Measurements from ENCODE around the gene FBXL3. TPM values are rescaled to one million over a fixed set of nuclear protein-coding genes. Genes with fewer than 3 reads are reported as not detected.

The FBXL3 gene
- total RNA-seq, 1 donor from 2014 or later: 25.5 TPM

- Histone ChIP-seq H3F3A (ENCODE audit: low read depth) (peaks cover 7% of the 10 kb centered on the region), H3K9ac (no peak overlapping the region), H3K4me2 (peak overlapping the region; percentile 94), H3K79me2 (ENCODE audit: low read depth) (peaks cover 22% of the 10 kb centered on the region), H3K9me3 (ENCODE audit: low read depth) (no peaks in the 10 kb centered on the region), H3K27me3 (no peaks in the 10 kb centered on the region), H4K20me1 (ENCODE audit: low read depth) (no peaks in the 10 kb centered on the region), H3K36me3 (no peaks in the 10 kb centered on the region), H3K27ac (no peak overlapping the region), H3K4me1 (peaks cover 8% of the 10 kb centered on the region), H2AFZ (replicated peaks) (no peak overlapping the region), H3K4me3 (peak overlapping the region; percentile 83)
- no peak for TF ChIP-seq EZH2phosphoT487 (IDR thresholded peaks at IDR 0.05)
- no peak for DNase-seq (ENCODE audit: low spot score)
- H3K4me3 Mint-ChIP-seq: peak overlapping the region; percentile 98
- H3K27ac Mint-ChIP-seq: no peak overlapping the region
- peaks cover 17% of the 10 kb centered on the region for H3K4me1 Mint-ChIP-seq
- peaks cover 3% of the 10 kb centered on the region for H3K27me3 Mint-ChIP-seq (ENCODE audit: insufficient read depth, low read depth)
- H3K9me3 Mint-ChIP-seq: no peaks in the 10 kb centered on the region
- peaks cover 18% of the 10 kb centered on the region for H3K36me3 Mint-ChIP-seq
Observed at GRCh38 chr13:76993473-76993872, 33.5 kb downstream of the FBXL3 start.

- no peaks in the 10 kb centered on the region for H3K27me3 ChIP-seq
- no peak overlapping the region for H3K27ac Mint-ChIP-seq
- peak overlapping the region; percentile 54 for H3K9ac ChIP-seq
- no peaks in the 10 kb centered on the region for H3K36me3 ChIP-seq
- no peaks in the 10 kb centered on the region for H3K9me3 ChIP-seq (ENCODE audit: low read depth)
- H3K36me3 Mint-ChIP-seq: peaks cover 15% of the 10 kb centered on the region
- no peaks in the 10 kb centered on the region for H3K9me3 Mint-ChIP-seq
- DNase-seq (ENCODE audit: low spot score): no peak
- no peak for TF ChIP-seq EZH2 (IDR thresholded peaks at IDR 0.05)
- TF ChIP-seq CTCF (IDR thresholded peaks at IDR 0.05): no peak
- TF ChIP-seq EZH2phosphoT487 (IDR thresholded peaks at IDR 0.05): no peak
- H4K20me1 ChIP-seq (ENCODE audit: low read depth): no peaks in the 10 kb centered on the region
- peaks cover 3% of the 10 kb centered on the region for H3K27me3 Mint-ChIP-seq (ENCODE audit: insufficient read depth, low read depth)
- peak overlapping the region; percentile 94 for H3K4me2 ChIP-seq
- peak overlapping the region; percentile 98 for H3K4me3 Mint-ChIP-seq
- H3K4me1 ChIP-seq: peaks cover 8% of the 10 kb centered on the region
- H2AFZ ChIP-seq (replicated peaks): no peak overlapping the region
- H3K4me1 Mint-ChIP-seq: peaks cover 17% of the 10 kb centered on the region
- H3F3A ChIP-seq (ENCODE audit: low read depth): peaks cover 7% of the 10 kb centered on the region
- peak overlapping the region; percentile 83 for H3K4me3 ChIP-seq
- no peak overlapping the region for H3K27ac ChIP-seq
- peaks cover 22% of the 10 kb centered on the region for H3K79me2 ChIP-seq (ENCODE audit: low read depth)
Observed at GRCh38 chr13:76993021-76993420, 33.9 kb downstream of the FBXL3 start.

- no peaks in the 10 kb centered on the region for H3K36me3 ChIP-seq
- DNase-seq (ENCODE audit: low spot score): peak; percentile 60
Observed at GRCh38 chr13:76992548-76993001, 34.4 kb downstream of the FBXL3 start.

More at GRCh38 chr13:76992548-76993001, 34.4 kb downstream of the FBXL3 start:
- H3K9me3 Mint-ChIP-seq: no peaks in the 10 kb centered on the region
- Histone ChIP-seq H4K20me1 (ENCODE audit: low read depth) (no peaks in the 10 kb centered on the region), H2AFZ (replicated peaks) (peak overlapping the region; percentile 83), H3F3A (ENCODE audit: low read depth) (peaks cover 7% of the 10 kb centered on the region), H3K9ac (peak overlapping the region; percentile 54), H3K4me2 (peak overlapping the region; percentile 94), H3K4me1 (peaks cover 8% of the 10 kb centered on the region), H3K27ac (peak overlapping the region; percentile 49), H3K9me3 (ENCODE audit: low read depth) (no peaks in the 10 kb centered on the region), H3K79me2 (ENCODE audit: low read depth) (peaks cover 22% of the 10 kb centered on the region), H3K4me3 (peak overlapping the region; percentile 83), H3K27me3 (no peaks in the 10 kb centered on the region)
- peaks cover 3% of the 10 kb centered on the region for H3K27me3 Mint-ChIP-seq (ENCODE audit: insufficient read depth, low read depth)
- H3K4me3 Mint-ChIP-seq: peak overlapping the region; percentile 98
- peaks cover 17% of the 10 kb centered on the region for H3K4me1 Mint-ChIP-seq
- peaks cover 11% of the 10 kb centered on the region for H3K36me3 Mint-ChIP-seq
- no peak for TF ChIP-seq EZH2phosphoT487 (IDR thresholded peaks at IDR 0.05)
- peak; percentile 26 for TF ChIP-seq EZH2 (IDR thresholded peaks at IDR 0.05)
- no peak for TF ChIP-seq CTCF (IDR thresholded peaks at IDR 0.05)
- H3K27ac Mint-ChIP-seq: no peak overlapping the region

Measured in neural progenitor cell (in vitro differentiated cells).